Measurements from ENCODE around the gene RNF224.

- TF ChIP-seq EZH2 (IDR thresholded peaks at IDR 0.05) (no peak), POLR2AphosphoS5 (IDR thresholded peaks at IDR 0.05; ENCODE audit: borderline replicate concordance, low read depth, low read length) (no peak)
Measured at GRCh38 chr9:137181680-137182079, 45.6 kb upstream of the RNF224 start.

Measured in SK-N-MC (cell line).